ENCODE data around the gene GRM7. TPM values are rescaled to one million over a fixed set of nuclear protein-coding genes. Genes with fewer than 3 reads are reported as not detected.

GRM7 gene
- total RNA-seq, 4 donors from 2014 or later: 0.09 TPM; not detected in 3

DNA sequence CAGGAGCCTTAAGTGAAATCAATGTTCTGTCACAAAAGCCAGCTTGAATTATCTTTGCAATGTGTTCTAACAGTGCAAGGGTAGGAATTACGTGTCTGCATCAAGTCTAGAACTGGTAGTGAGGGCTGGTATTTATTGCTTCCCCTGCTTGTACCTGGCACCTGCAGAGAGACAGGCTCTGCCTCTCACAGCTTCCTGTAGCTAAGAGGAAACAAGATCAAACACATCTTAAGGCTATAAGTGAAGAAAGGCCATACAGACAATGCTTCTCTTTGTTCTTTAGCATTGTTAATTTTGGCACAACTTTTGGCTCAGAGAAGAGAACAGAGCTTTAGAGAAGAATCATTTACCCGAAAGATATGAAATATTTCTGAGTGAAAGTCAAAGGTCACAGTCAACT lies 479.9 kb downstream of the GRM7 start:
- 14 to 25% methylated on average over 2 of the region's 2 CpGs for WGBS, 2 donors
- intact Hi-C loops (cut with DNase I): no loop called here

DNA sequence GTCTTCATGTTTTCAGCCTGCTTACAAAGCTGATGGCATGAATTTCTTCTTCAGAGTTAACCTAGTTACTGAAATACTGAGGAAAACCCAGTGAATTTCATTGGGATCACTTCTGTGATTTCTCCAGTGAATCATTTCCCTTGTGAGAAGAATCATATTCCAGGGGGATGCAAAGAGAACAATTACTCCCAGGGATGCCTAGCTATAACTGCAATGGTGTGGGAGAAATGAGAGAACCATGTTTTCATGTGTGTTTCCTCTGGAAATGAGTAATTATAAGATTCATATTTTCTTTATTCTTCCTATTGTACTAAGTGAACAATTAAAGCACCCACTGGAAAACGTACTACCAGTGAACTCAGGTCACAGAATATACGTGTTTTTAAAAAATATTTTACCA lies 485.4 kb downstream of the GRM7 start:
- no peak for DNase-seq
- no peaks in the 10 kb centered on the region for H3K9me3 ChIP-seq
- H3K27ac ChIP-seq: no peak overlapping the region
- H3K27me3 ChIP-seq: no peaks in the 10 kb centered on the region
- H3K4me3 ChIP-seq: no peak overlapping the region
- intact Hi-C loops (cut with DNase I): no loop called here
- TF ChIP-seq, protein P1, sequence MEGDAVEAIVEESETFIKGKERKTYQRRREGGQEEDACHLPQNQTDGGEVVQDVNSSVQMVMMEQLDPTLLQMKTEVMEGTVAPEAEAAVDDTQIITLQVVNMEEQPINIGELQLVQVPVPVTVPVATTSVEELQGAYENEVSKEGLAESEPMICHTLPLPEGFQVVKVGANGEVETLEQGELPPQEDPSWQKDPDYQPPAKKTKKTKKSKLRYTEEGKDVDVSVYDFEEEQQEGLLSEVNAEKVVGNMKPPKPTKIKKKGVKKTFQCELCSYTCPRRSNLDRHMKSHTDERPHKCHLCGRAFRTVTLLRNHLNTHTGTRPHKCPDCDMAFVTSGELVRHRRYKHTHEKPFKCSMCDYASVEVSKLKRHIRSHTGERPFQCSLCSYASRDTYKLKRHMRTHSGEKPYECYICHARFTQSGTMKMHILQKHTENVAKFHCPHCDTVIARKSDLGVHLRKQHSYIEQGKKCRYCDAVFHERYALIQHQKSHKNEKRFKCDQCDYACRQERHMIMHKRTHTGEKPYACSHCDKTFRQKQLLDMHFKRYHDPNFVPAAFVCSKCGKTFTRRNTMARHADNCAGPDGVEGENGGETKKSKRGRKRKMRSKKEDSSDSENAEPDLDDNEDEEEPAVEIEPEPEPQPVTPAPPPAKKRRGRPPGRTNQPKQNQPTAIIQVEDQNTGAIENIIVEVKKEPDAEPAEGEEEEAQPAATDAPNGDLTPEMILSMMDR (IDR thresholded peaks at IDR 0.05): no peak
- no peak for TF ChIP-seq POLR2A (IDR thresholded peaks at IDR 0.05)
- no peaks in the 10 kb centered on the region for H3K36me3 ChIP-seq
- no peaks in the 10 kb centered on the region for H3K4me1 ChIP-seq
- WGBS, 2 donors: 73% methylated on average over 2 of the region's 2 CpGs

More for the DNA sequence above, 479.9 kb downstream of the GRM7 start:
- TF ChIP-seq, protein P1 (IDR thresholded peaks at IDR 0.05): no peak
- no peak for TF ChIP-seq POLR2A (IDR thresholded peaks at IDR 0.05)
- no peak for DNase-seq
- no peak overlapping the region for H3K4me3 ChIP-seq
- no peaks in the 10 kb centered on the region for H3K9me3 ChIP-seq
- no peak overlapping the region for H3K27ac ChIP-seq
- H3K36me3 ChIP-seq: no peaks in the 10 kb centered on the region
- H3K27me3 ChIP-seq: no peaks in the 10 kb centered on the region
- H3K4me1 ChIP-seq: no peaks in the 10 kb centered on the region

DNA sequence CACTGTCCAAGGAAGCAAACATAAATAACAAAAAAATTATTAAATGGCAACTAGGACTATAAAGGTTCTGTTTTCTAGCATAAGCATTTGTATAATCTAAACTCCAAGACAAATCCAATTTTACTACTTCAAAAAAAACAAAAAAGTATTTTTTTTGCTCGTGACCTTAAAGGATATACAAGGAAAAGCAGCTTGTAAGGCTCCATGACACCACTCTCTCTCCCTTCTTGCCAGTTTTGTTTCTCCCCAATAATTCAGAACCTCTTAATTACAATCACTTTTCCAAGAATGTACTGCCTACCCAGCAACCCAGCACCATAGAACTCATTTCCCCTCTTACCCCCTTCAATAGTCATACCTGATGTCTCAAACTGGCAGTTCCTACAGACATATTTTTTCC lies 496.2 kb downstream of the GRM7 start:
- H3K4me3 ChIP-seq: no peak overlapping the region
- H3K9me3 ChIP-seq: no peaks in the 10 kb centered on the region
- H3K27ac ChIP-seq: no peak overlapping the region
- intact Hi-C loops (cut with DNase I): no loop called here
- DNase-seq: no peak
- no peaks in the 10 kb centered on the region for H3K4me1 ChIP-seq
- 66 to 94% methylated on average over 1 of the region's 1 CpG for WGBS, 2 donors
- no peaks in the 10 kb centered on the region for H3K27me3 ChIP-seq
- no peaks in the 10 kb centered on the region for H3K36me3 ChIP-seq
- TF ChIP-seq, protein P1 (IDR thresholded peaks at IDR 0.05): no peak
- no peak for TF ChIP-seq POLR2A (IDR thresholded peaks at IDR 0.05)

DNA sequence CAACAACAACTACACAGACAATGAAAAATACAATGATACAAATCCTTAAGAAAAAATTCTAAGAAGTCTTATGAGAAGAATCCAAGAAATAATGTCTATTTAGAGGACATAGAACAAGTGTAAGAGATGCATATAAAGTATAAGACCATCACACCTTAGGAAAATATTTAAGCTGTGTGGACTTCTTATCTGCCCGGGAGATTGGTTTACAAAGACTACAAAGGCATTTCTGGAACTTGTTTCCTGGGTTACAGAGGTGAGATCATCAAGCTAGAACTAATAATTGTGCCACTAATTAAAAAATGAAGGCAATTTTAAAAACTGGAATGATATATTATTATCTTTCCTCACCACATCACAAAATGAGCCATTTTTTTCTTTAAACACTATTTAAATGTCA lies 507.1 kb downstream of the GRM7 start:
- no peaks in the 10 kb centered on the region for H3K27me3 ChIP-seq
- H3K36me3 ChIP-seq: no peaks in the 10 kb centered on the region
- no peak overlapping the region for H3K27ac ChIP-seq
- H3K4me1 ChIP-seq: no peaks in the 10 kb centered on the region
- WGBS, 2 donors: 30 to 36% methylated on average over 1 of the region's 1 CpG
- intact Hi-C loops (cut with DNase I): no loop called here
- TF ChIP-seq POLR2A (IDR thresholded peaks at IDR 0.05): no peak
- TF ChIP-seq, protein P1 (IDR thresholded peaks at IDR 0.05): no peak
- no peak overlapping the region for H3K4me3 ChIP-seq
- no peak for DNase-seq
- H3K9me3 ChIP-seq: no peaks in the 10 kb centered on the region

DNA sequence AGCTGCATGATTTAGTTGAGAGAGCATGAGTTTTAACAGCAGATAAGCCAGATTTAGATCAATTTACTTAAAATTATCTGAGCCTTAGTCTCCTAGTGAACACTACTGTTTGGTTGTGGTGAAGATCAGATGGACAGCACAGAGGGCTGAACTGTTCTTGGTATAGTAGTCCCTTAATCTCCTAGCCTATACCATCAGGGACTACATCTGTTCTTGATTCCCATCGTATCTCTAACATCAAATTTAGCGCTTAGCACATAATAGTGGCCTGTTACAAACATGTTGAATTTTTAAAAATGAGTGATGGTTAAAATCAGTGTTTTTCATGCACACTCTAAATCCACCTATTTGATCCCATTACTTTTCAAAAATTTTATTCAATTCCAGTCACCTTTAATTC lies 507.7 kb downstream of the GRM7 start:
- H3K27me3 ChIP-seq: no peaks in the 10 kb centered on the region
- H3K9me3 ChIP-seq: no peaks in the 10 kb centered on the region
- H3K27ac ChIP-seq: no peak overlapping the region
- H3K4me3 ChIP-seq: no peak overlapping the region
- no peak for DNase-seq
- H3K36me3 ChIP-seq: no peaks in the 10 kb centered on the region
- TF ChIP-seq, protein P1 (IDR thresholded peaks at IDR 0.05): no peak
- no peak for TF ChIP-seq POLR2A (IDR thresholded peaks at IDR 0.05)
- WGBS, 2 donors: 86% methylated on average over 2 of the region's 2 CpGs
- H3K4me1 ChIP-seq: no peaks in the 10 kb centered on the region
- intact Hi-C loops (cut with DNase I): no loop called here
